Measurements from ENCODE around the gene LBHD1.
"Not testable (repeated sequence)": the region's sequence is repeated elsewhere in the genome, so short reads cannot be mapped to it uniquely, and the experiment has no call there.

LBHD1 gene

DNA sequence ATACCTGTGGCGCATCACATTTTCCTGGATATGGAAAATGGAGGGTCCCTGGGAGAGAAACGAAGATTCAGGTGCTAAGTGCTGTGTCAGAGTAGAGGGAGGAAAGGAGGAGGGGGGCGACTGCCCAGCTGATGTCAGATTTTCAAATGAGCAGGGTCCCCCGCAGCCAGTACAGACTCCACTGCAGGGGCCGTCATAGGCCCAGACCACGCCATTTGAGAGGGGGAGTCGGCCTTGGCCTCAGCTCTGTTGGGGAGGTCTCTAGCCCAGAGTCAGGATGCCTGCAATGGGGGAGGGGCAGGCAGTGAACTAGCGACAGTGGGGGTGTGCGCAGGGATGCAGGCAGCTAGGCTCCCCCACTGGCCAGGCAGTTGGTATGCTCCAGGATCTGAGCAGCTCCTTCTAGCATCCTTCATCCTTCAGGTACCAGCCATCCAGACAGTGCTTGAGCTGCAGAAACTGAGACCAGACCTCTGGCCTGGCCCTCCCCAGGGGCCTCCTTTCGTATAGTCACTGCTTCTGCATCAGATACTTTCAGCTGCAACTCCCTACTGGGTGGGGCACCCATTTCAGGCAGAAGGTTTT lies 35.3 kb upstream of the LBHD1 start, which contains the start of the genes BSCL2 and GNG3:
Gene BSCL2 (minus strand): TSS at position 148 of the 585 bp plus-strand sequence. CDS start 229 bp downstream, outside the sequence.
Gene GNG3 (plus strand): TSS at position 400 of the 585 bp plus-strand sequence. CDS start 620 bp downstream, outside the sequence.
- Histone ChIP-seq H3K27me3 (ENCODE audit: insufficient read depth, low read length) (no peaks in the 10 kb centered on the region), H3K4me1 (ENCODE audit: insufficient read depth, low read length) (peaks cover 38% of the 10 kb centered on the region), H3K36me3 (ENCODE audit: insufficient read depth, low read length) (peaks cover 35% of the 10 kb centered on the region), H3K4me3 (ENCODE audit: low read length) (peak within 1 kb of the TSS; percentile 74), H3K9me3 (ENCODE audit: low read length) (no peaks in the 10 kb centered on the region), H2AFZ (ENCODE audit: low read depth, low read length) (no peak within 1 kb of the TSS)

GRCh38 chr11:62706850-62707247 lies 34.8 kb upstream of the LBHD1 start:
- Histone ChIP-seq H3K36me3 (ENCODE audit: insufficient read depth, low read length) (peaks cover 35% of the 10 kb centered on the region), H3K9me3 (ENCODE audit: low read length) (no peaks in the 10 kb centered on the region), H3K4me1 (ENCODE audit: insufficient read depth, low read length) (peaks cover 38% of the 10 kb centered on the region), H3K27me3 (ENCODE audit: insufficient read depth, low read length) (no peaks in the 10 kb centered on the region), H2AFZ (ENCODE audit: low read depth, low read length) (no peak overlapping the region), H3K4me3 (ENCODE audit: low read length) (peak overlapping the region; percentile 74)

GRCh38 chr11:62705880-62706849 lies 34.1 kb upstream of the LBHD1 start:
- Histone ChIP-seq H3K4me3 (ENCODE audit: low read length) (peak overlapping the region; percentile 74), H3K36me3 (ENCODE audit: insufficient read depth, low read length) (peaks cover 36% of the 10 kb centered on the region), H3K4me1 (ENCODE audit: insufficient read depth, low read length) (peaks cover 38% of the 10 kb centered on the region), H3K9me3 (ENCODE audit: low read length) (no peaks in the 10 kb centered on the region), H2AFZ (ENCODE audit: low read depth, low read length) (no peak overlapping the region), H3K27me3 (ENCODE audit: insufficient read depth, low read length) (no peaks in the 10 kb centered on the region)

- Histone ChIP-seq H3K27me3 (ENCODE audit: insufficient read depth, low read length) (no peaks in the 10 kb centered on the region), H3K9me3 (ENCODE audit: low read length) (no peaks in the 10 kb centered on the region), H2AFZ (ENCODE audit: low read depth, low read length) (no peak overlapping the region), H3K4me1 (ENCODE audit: insufficient read depth, low read length) (peaks cover 38% of the 10 kb centered on the region), H3K4me3 (ENCODE audit: low read length) (peak overlapping the region; percentile 74), H3K36me3 (ENCODE audit: insufficient read depth, low read length) (peaks cover 37% of the 10 kb centered on the region)
Measured at GRCh38 chr11:62705413-62705812, 33.3 kb upstream of the LBHD1 start.

DNA sequence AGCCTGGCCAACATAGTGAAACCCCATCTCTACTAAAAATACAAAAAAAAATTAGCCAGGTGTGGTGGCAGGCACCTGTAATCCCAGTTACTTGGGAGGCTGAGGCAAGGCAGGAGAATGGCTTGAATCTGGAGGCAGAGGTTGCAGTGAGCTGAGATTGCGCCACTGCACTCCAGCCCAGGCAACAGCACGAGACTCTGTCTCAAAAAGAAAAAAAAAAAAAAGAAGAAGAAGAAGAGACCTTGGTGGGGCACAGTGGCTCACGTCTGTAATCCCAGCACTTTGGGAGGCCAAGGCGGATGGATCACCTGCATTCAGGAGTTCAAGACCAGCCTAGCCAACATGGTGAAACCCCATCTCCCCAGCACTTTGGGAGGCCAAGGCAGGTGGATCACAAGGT lies 31.9 kb upstream of the LBHD1 start:
- H3K36me3 ChIP-seq (ENCODE audit: insufficient read depth, low read length) = peaks cover 39% of the 10 kb centered on the region
- not testable (repeated sequence) for H3K27me3 ChIP-seq (ENCODE audit: insufficient read depth, low read length); H3K9me3 ChIP-seq (ENCODE audit: low read length); H2AFZ ChIP-seq (ENCODE audit: low read depth, low read length); H3K4me3 ChIP-seq (ENCODE audit: low read length)
- peaks cover 28% of the 10 kb centered on the region for H3K4me1 ChIP-seq (ENCODE audit: insufficient read depth, low read length)

- no peak overlapping the region for H3K4me3 ChIP-seq (ENCODE audit: low read length)
- H3K27me3 ChIP-seq (ENCODE audit: insufficient read depth, low read length) = no peaks in the 10 kb centered on the region
- H2AFZ ChIP-seq (ENCODE audit: low read depth, low read length) = no peak overlapping the region
- no peaks in the 10 kb centered on the region for H3K9me3 ChIP-seq (ENCODE audit: low read length)
- peaks cover 41% of the 10 kb centered on the region for H3K36me3 ChIP-seq (ENCODE audit: insufficient read depth, low read length)
- H3K4me1 ChIP-seq (ENCODE audit: insufficient read depth, low read length) = peaks cover 17% of the 10 kb centered on the region
Measured at GRCh38 chr11:62702246-62702645, 30.2 kb upstream of the LBHD1 start.

DNA sequence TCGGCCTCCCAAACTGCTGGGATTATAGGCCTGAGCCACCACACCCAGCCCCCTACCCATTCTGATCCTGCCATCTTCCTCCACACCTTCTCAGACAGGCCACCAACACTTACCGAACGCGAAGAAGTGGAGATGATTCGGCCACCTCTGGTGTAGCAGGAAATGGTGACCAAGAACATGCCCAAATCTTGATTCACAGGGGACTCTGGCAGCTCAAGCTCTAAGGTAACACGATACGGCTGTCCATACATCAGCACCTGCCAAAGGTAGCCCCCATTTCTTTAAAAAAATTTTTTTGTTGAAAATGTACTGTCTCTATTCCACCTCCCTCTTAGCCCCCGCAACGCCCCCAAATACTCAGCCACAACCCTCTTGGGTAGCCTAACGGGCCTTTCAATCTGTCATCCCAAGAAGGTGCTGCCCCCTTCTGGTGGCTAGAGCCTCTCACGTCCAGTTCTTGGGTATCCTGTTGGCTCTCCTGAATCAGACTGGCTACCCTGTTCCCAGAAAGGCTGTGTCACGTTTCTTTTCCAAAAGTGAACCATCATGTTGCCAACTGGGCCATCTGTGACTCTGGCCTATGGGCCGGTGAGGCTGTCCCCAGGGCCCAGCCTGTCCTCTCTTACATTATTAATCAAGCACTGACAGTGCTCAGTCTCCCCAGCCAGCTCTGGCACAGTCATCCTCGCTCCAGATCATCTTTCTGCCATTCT lies 22.5 kb upstream of the LBHD1 start:
- no peak overlapping the region for H3K4me3 ChIP-seq (ENCODE audit: low read length)
- no peaks in the 10 kb centered on the region for H3K27me3 ChIP-seq (ENCODE audit: insufficient read depth, low read length)
- H2AFZ ChIP-seq (ENCODE audit: low read depth, low read length) = no peak overlapping the region
- H3K4me1 ChIP-seq (ENCODE audit: insufficient read depth, low read length) = no peaks in the 10 kb centered on the region
- peaks cover 58% of the 10 kb centered on the region for H3K36me3 ChIP-seq (ENCODE audit: insufficient read depth, low read length)
- no peaks in the 10 kb centered on the region for H3K9me3 ChIP-seq (ENCODE audit: low read length)

- not testable (repeated sequence) for H2AFZ ChIP-seq (ENCODE audit: low read depth, low read length); H3K4me1 ChIP-seq (ENCODE audit: insufficient read depth, low read length); H3K4me3 ChIP-seq (ENCODE audit: low read length); H3K9me3 ChIP-seq (ENCODE audit: low read length); H3K27me3 ChIP-seq (ENCODE audit: insufficient read depth, low read length)
- H3K36me3 ChIP-seq (ENCODE audit: insufficient read depth, low read length) = peaks cover 57% of the 10 kb centered on the region
Measured at GRCh38 chr11:62693624-62694023, 21.6 kb upstream of the LBHD1 start.

GRCh38 chr11:62689421-62690183 lies 17.5 kb upstream of the LBHD1 start, which contains the start of gene LRRN4CL:
TSS of gene LRRN4CL (minus strand) at chr11:62689530. CDS start at chr11:62688508, 1,022 bp downstream.
- no peak within 1 kb of the TSS for H2AFZ ChIP-seq (ENCODE audit: low read depth, low read length)
- H3K4me3 ChIP-seq (ENCODE audit: low read length) = no peak within 1 kb of the TSS
- no peaks in the 10 kb centered on the region for H3K9me3 ChIP-seq (ENCODE audit: low read length)
- peaks cover 43% of the 10 kb centered on the region for H3K36me3 ChIP-seq (ENCODE audit: insufficient read depth, low read length)
- no peaks in the 10 kb centered on the region for H3K4me1 ChIP-seq (ENCODE audit: insufficient read depth, low read length)
- H3K27me3 ChIP-seq (ENCODE audit: insufficient read depth, low read length) = no peaks in the 10 kb centered on the region

DNA sequence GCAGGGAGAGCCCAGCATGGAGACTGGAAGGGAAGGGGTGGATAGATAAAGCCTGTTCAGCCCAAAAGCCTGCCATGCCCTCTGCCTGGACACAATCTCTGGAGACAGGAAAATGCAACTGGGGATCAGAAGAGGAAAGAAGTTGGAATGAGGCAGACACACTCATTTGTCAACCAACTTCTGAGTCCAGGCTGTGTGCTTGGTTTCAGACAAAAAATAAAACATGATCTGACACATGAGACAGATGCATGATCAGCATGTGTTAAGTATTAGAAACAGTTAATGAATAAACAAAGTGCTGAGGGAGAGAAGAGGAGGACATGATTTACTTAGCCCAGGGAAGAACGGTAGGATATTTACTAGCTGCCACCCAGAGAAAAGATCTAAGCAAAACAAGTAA lies 16.4 kb upstream of the LBHD1 start:
- H3K36me3 ChIP-seq (ENCODE audit: insufficient read depth, low read length) = peaks cover 36% of the 10 kb centered on the region
- no peaks in the 10 kb centered on the region for H3K9me3 ChIP-seq (ENCODE audit: low read length)
- H3K27me3 ChIP-seq (ENCODE audit: insufficient read depth, low read length) = no peaks in the 10 kb centered on the region
- H3K4me1 ChIP-seq (ENCODE audit: insufficient read depth, low read length) = no peaks in the 10 kb centered on the region
- H2AFZ ChIP-seq (ENCODE audit: low read depth, low read length) = no peak overlapping the region
- H3K4me3 ChIP-seq (ENCODE audit: low read length) = no peak overlapping the region

GRCh38 chr11:62687508-62688396 lies 15.7 kb upstream of the LBHD1 start:
- Histone ChIP-seq H3K4me3 (ENCODE audit: low read length) (no peak overlapping the region), H3K4me1 (ENCODE audit: insufficient read depth, low read length) (no peaks in the 10 kb centered on the region), H3K9me3 (ENCODE audit: low read length) (no peaks in the 10 kb centered on the region), H3K27me3 (ENCODE audit: insufficient read depth, low read length) (no peaks in the 10 kb centered on the region), H3K36me3 (ENCODE audit: insufficient read depth, low read length) (peaks cover 28% of the 10 kb centered on the region), H2AFZ (ENCODE audit: low read depth, low read length) (no peak overlapping the region)
